ENCODE results near the gene CACNA1C. TPM values are rescaled to one million over a fixed set of nuclear protein-coding genes. Genes with fewer than 3 reads are reported as not detected.

CACNA1C gene
- total RNA-seq, 2 donors from 2014 or later = 0.84 to 10.2 TPM

DNA sequence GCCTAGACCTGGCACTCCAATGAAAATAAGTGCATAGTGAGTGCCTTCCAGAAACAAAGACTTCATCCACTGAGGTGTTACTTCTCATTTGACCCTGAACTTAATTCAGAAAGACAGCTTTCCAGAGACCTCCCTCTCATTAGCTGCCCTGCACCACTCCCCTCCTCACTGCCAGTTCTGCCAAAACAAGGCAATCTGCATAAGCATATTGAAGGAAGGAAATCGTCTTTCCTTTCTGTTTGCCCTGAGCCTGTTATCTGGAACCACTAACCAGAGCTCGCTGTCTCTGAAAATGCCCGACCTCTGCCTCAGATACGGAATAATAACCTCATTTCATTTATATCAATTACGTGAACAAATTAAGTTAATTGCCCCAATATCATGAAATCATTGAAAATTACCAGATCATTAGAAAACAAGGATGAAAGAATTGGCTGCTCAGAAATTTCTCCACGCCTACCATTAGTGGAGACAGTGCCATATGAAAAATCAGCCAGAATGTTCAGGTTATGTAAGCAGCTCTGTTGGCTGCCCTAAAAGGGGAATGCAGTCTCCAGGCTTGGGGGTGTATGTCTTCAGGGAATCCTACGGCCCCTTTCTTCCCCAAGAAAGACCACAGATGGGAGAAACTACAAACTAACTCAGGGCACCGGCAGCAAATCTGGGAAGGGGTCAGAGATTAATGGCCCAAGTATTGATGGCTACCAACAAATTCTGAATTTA is 592.1 kb downstream of the CACNA1C start:
- Histone ChIP-seq H3K4me1 (no peaks in the 10 kb centered on the region), H3K36me3 (no peaks in the 10 kb centered on the region), H3K27ac (no peak overlapping the region), H3K9ac (ENCODE audit: low read depth in 2 of 2, low read length in 2 of 2) (no peak overlapping the region), H3K4me3 (no peak overlapping the region), H3K9me3 (no peaks in the 10 kb centered on the region), H3K27me3 (no peaks in the 10 kb centered on the region)
- intact Hi-C loops (cut with DNase I) = no loop called here
- no peak for TF ChIP-seq CTCF (IDR thresholded peaks at IDR 0.05)
- DNase-seq = no peak

GRCh38 chr12:2645460-2645859 is 592.7 kb downstream of the CACNA1C start:
- no peak overlapping the region for H3K4me3 ChIP-seq
- intact Hi-C loops (cut with DNase I) = no loop called here
- H3K9me3 ChIP-seq = no peaks in the 10 kb centered on the region
- no peak overlapping the region for H3K27ac ChIP-seq
- no peaks in the 10 kb centered on the region for H3K4me1 ChIP-seq
- no peak for TF ChIP-seq CTCF (IDR thresholded peaks at IDR 0.05)
- no peaks in the 10 kb centered on the region for H3K27me3 ChIP-seq
- DNase-seq = no peak
- no peak overlapping the region for H3K9ac ChIP-seq (ENCODE audit: low read depth in 2 of 2, low read length in 2 of 2)
- H3K36me3 ChIP-seq = no peaks in the 10 kb centered on the region

DNA sequence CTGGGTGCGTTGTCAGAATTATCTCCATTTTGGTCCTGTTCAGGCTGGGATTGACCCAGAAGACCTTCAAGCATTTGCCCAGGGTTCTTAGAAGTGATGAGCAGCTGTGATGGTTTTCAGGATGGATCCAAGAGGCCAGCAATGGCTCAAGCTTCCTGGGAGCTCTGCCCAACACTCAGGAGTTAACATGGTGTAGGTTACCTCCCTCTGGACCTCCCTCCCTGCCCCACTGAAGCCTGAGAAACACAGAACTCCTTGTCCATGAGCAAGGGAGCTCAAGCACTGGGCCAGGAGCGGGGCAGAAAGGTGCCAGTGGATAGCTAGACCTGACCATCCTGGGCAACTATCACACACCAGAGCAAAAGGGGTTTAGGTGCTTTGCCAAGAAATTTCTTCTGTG is 593.6 kb downstream of the CACNA1C start:
- Histone ChIP-seq H3K4me3 (no peak overlapping the region), H3K27me3 (no peaks in the 10 kb centered on the region), H3K27ac (no peak overlapping the region), H3K9ac (ENCODE audit: low read depth in 2 of 2, low read length in 2 of 2) (no peak overlapping the region), H3K4me1 (no peaks in the 10 kb centered on the region), H3K9me3 (no peaks in the 10 kb centered on the region), H3K36me3 (no peaks in the 10 kb centered on the region)
- intact Hi-C loops (cut with DNase I) = no loop called here
- no peak for DNase-seq
- TF ChIP-seq CTCF (IDR thresholded peaks at IDR 0.05) = no peak

- TF ChIP-seq CTCF (IDR thresholded peaks at IDR 0.05) = no peak
- Histone ChIP-seq H3K27ac (no peak overlapping the region), H3K27me3 (no peaks in the 10 kb centered on the region), H3K9ac (ENCODE audit: low read depth in 2 of 2, low read length in 2 of 2) (no peak overlapping the region), H3K4me3 (no peak overlapping the region), H3K9me3 (no peaks in the 10 kb centered on the region), H3K4me1 (no peaks in the 10 kb centered on the region), H3K36me3 (no peaks in the 10 kb centered on the region)
- DNase-seq = no peak
- intact Hi-C loops (cut with DNase I) = no loop called here
These were observed 594.4 kb downstream of the CACNA1C start for GRCh38 chr12:2647186-2647585.

GRCh38 chr12:2648406-2648805 is 595.6 kb downstream of the CACNA1C start:
- no peaks in the 10 kb centered on the region for H3K36me3 ChIP-seq
- H3K27me3 ChIP-seq = no peaks in the 10 kb centered on the region
- DNase-seq = no peak
- intact Hi-C loops (cut with DNase I) = no loop called here
- no peak overlapping the region for H3K4me3 ChIP-seq
- no peak overlapping the region for H3K27ac ChIP-seq
- no peak overlapping the region for H3K9ac ChIP-seq (ENCODE audit: low read depth in 2 of 2, low read length in 2 of 2)
- H3K4me1 ChIP-seq = no peaks in the 10 kb centered on the region
- no peaks in the 10 kb centered on the region for H3K9me3 ChIP-seq
- TF ChIP-seq CTCF (IDR thresholded peaks at IDR 0.05) = no peak
